ENCODE measurements around the gene TNFSF15.

The TNFSF15 gene

DNA sequence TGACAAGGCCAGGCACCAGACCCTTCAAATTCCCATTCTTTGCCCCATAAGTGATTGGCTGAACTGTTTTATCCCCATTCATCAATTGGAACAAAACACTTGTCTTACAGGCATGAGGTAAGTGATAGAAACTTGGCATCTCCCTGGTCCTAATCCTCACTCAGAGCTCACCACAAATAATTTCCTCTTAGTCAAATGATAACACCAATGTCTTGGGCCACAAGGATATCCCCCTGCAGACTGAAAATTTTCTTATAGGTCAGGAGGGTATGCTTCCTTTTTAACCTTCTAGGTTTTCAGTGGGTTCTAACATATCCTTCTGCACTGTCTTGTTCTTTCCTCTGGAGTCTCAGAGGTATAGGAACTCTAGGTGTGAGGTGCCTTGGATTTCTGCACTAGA lies 14.5 kb downstream of the TNFSF15 start:
- H3K36me3 ChIP-seq (replicated peaks; ENCODE audit: insufficient read depth, low read length): no peaks in the 10 kb centered on the region

DNA sequence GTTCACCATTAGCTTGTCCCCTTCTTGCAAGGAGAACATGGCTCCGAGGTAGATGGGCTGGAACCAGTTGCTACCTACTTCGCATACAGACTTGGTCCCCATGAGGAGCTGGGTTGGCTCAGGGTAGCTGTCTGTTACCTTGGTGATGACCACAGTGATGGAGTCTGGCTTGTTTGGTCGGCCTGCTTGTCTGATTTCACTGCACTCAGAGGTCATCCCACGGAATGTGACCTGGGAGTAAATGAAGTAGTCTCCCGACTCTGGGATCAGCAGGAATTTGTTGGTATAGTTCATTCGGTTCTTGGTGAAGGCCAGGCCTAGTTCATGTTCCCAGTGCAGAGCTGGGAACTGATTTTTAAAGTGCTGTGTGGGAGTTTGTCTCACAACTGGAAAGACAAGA lies 15.3 kb downstream of the TNFSF15 start:
- DNase-seq: no peak
- Histone ChIP-seq H3K9me2 (replicated peaks; ENCODE audit: insufficient read depth, low read length) (no peaks in the 10 kb centered on the region), H3K9me3 (replicated peaks; ENCODE audit: insufficient read depth, low read length) (no peaks in the 10 kb centered on the region), H3K79me2 (ENCODE audit: low read length) (no peaks in the 10 kb centered on the region), H3K27ac (ENCODE audit: low read length) (no peak overlapping the region), H3K36me3 (replicated peaks; ENCODE audit: insufficient read depth, low read length) (no peaks in the 10 kb centered on the region), H3K4me3 (ENCODE audit: low read length) (no peak overlapping the region), H2AFZ (ENCODE audit: low read length) (no peak overlapping the region), H3K4me1 (ENCODE audit: low read length) (peaks cover 15% of the 10 kb centered on the region), H3K27me3 (replicated peaks; ENCODE audit: insufficient read depth, low read length) (no peaks in the 10 kb centered on the region), H3K4me2 (ENCODE audit: low read depth, low read length) (no peak overlapping the region), H3F3A (ENCODE audit: insufficient read depth, low read length) (no peaks in the 10 kb centered on the region), H3K9ac (ENCODE audit: low read length) (no peak overlapping the region), H4K20me1 (ENCODE audit: insufficient read depth, low read length) (no peaks in the 10 kb centered on the region)
- TF ChIP-seq, protein P1, sequence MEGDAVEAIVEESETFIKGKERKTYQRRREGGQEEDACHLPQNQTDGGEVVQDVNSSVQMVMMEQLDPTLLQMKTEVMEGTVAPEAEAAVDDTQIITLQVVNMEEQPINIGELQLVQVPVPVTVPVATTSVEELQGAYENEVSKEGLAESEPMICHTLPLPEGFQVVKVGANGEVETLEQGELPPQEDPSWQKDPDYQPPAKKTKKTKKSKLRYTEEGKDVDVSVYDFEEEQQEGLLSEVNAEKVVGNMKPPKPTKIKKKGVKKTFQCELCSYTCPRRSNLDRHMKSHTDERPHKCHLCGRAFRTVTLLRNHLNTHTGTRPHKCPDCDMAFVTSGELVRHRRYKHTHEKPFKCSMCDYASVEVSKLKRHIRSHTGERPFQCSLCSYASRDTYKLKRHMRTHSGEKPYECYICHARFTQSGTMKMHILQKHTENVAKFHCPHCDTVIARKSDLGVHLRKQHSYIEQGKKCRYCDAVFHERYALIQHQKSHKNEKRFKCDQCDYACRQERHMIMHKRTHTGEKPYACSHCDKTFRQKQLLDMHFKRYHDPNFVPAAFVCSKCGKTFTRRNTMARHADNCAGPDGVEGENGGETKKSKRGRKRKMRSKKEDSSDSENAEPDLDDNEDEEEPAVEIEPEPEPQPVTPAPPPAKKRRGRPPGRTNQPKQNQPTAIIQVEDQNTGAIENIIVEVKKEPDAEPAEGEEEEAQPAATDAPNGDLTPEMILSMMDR (IDR thresholded peaks at IDR 0.05; ENCODE audit: low read length): no peak
- no peak for TF ChIP-seq EZH2 (optimal IDR thresholded peaks at IDR 0.05; ENCODE audit: low read depth, low read length)
- no peak for TF ChIP-seq EZH2phosphoT487 (IDR thresholded peaks at IDR 0.05; ENCODE audit: low read length)

More for the DNA sequence above, 14.5 kb downstream of the TNFSF15 start:
- H3F3A ChIP-seq (ENCODE audit: insufficient read depth, low read length): no peaks in the 10 kb centered on the region
- H3K9me3 ChIP-seq (replicated peaks; ENCODE audit: insufficient read depth, low read length): no peaks in the 10 kb centered on the region
- H3K4me3 ChIP-seq (ENCODE audit: low read length): no peak overlapping the region
- no peaks in the 10 kb centered on the region for H3K27me3 ChIP-seq (replicated peaks; ENCODE audit: insufficient read depth, low read length)
- no peak overlapping the region for H2AFZ ChIP-seq (ENCODE audit: low read length)
- no peak overlapping the region for H3K9ac ChIP-seq (ENCODE audit: low read length)
- no peak overlapping the region for H3K27ac ChIP-seq (ENCODE audit: low read length)
- no peak for DNase-seq
- TF ChIP-seq, protein P1 (IDR thresholded peaks at IDR 0.05; ENCODE audit: low read length): no peak
- TF ChIP-seq EZH2phosphoT487 (IDR thresholded peaks at IDR 0.05; ENCODE audit: low read length) (no peak), EZH2 (optimal IDR thresholded peaks at IDR 0.05; ENCODE audit: low read depth, low read length) (no peak)
- H3K4me2 ChIP-seq (ENCODE audit: low read depth, low read length): no peak overlapping the region
- H3K4me1 ChIP-seq (ENCODE audit: low read length): peaks cover 15% of the 10 kb centered on the region
- H3K79me2 ChIP-seq (ENCODE audit: low read length): no peaks in the 10 kb centered on the region
- H3K9me2 ChIP-seq (replicated peaks; ENCODE audit: insufficient read depth, low read length): no peaks in the 10 kb centered on the region
- H4K20me1 ChIP-seq (ENCODE audit: insufficient read depth, low read length): no peaks in the 10 kb centered on the region

DNA sequence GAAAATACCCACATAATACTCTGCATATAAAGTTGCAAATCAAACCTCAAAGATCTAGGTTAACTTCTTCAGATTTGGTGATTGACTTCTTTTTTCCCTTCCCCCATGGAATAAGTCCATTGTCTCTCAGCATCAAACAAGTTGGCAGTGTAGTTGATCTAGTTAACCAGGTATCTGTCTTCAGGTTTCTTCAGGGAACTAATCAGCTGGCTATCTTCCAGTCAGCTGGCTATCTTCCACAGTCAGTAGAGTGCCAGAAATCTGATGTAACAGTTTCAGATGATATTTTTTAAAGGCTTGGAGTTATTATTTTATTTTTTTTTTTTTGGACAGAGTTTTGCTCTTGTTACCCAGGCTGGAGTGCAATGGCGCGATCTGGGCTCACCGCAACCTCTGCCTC lies 16.8 kb downstream of the TNFSF15 start:
- H3K4me2 ChIP-seq (ENCODE audit: low read depth, low read length): no peak overlapping the region
- H3F3A ChIP-seq (ENCODE audit: insufficient read depth, low read length): no peaks in the 10 kb centered on the region
- no peak overlapping the region for H3K27ac ChIP-seq (ENCODE audit: low read length)
- no peaks in the 10 kb centered on the region for H3K36me3 ChIP-seq (replicated peaks; ENCODE audit: insufficient read depth, low read length)
- H3K9me3 ChIP-seq (replicated peaks; ENCODE audit: insufficient read depth, low read length): no peaks in the 10 kb centered on the region
- no peaks in the 10 kb centered on the region for H3K9me2 ChIP-seq (replicated peaks; ENCODE audit: insufficient read depth, low read length)
- no peaks in the 10 kb centered on the region for H3K79me2 ChIP-seq (ENCODE audit: low read length)
- no peak for DNase-seq
- H3K4me3 ChIP-seq (ENCODE audit: low read length): no peak overlapping the region
- no peak overlapping the region for H2AFZ ChIP-seq (ENCODE audit: low read length)
- H3K4me1 ChIP-seq (ENCODE audit: low read length): peaks cover 15% of the 10 kb centered on the region
- H3K9ac ChIP-seq (ENCODE audit: low read length): no peak overlapping the region
- TF ChIP-seq EZH2 (optimal IDR thresholded peaks at IDR 0.05; ENCODE audit: low read depth, low read length) (no peak), EZH2phosphoT487 (IDR thresholded peaks at IDR 0.05; ENCODE audit: low read length) (no peak)
- TF ChIP-seq, protein P1 (IDR thresholded peaks at IDR 0.05; ENCODE audit: low read length): no peak
- no peaks in the 10 kb centered on the region for H3K27me3 ChIP-seq (replicated peaks; ENCODE audit: insufficient read depth, low read length)
- H4K20me1 ChIP-seq (ENCODE audit: insufficient read depth, low read length): no peaks in the 10 kb centered on the region

Measured in MM.1S (cell line).